Neuronal stem cell (in vitro differentiated cells): Measurements from ENCODE around the gene CDKN2D.
A peak's percentile ranks its signal among the peaks of the same experiment; 100 is the strongest.
"Not testable (repeated sequence)": the region's sequence is repeated elsewhere in the genome, so short reads cannot be mapped to it uniquely, and the experiment has no call there.

Source experiments
- DNase-seq: peaks from one replicate; pipeline ENCODE4 v3.0.0-alpha.2; 2013; ENCODE audit warnings: low spot score
- H2AFZ ChIP-seq: one replicate; pipeline ENCODE4 v1.6.1; 2013; ENCODE audit warnings: mild to moderate bottlenecking, low read length, inconsistent platforms
- H2AK5ac ChIP-seq: 2 replicates; pipeline ENCODE4 v1.6.1; 2013; ENCODE audit warnings: low read depth, mild to moderate bottlenecking, inconsistent platforms, low read length, moderate library complexity, mixed read lengths
- H2BK120ac ChIP-seq: 2 replicates; pipeline ENCODE4 v1.6.1; 2013; ENCODE audit warnings: low read depth, mild to moderate bottlenecking, inconsistent platforms, low read length, moderate library complexity, mixed read lengths
- H2BK12ac ChIP-seq: one replicate; pipeline ENCODE4 v1.6.1; 2013; ENCODE audit warnings: low read length, inconsistent platforms
- H2BK15ac ChIP-seq: 2 replicates; pipeline ENCODE4 v1.6.1; 2013; ENCODE audit warnings: mild to moderate bottlenecking, low read length, inconsistent platforms, mixed read lengths
- H2BK5ac ChIP-seq: one replicate; pipeline ENCODE4 v1.6.1; 2013; ENCODE audit warnings: inconsistent platforms, mild to moderate bottlenecking, low read length, moderate library complexity
- H3K14ac ChIP-seq: one replicate; pipeline ENCODE4 v1.6.1; 2013; ENCODE audit warnings: low read length, inconsistent platforms
- H3K18ac ChIP-seq: 2 replicates; pipeline ENCODE4 v1.6.1; 2013; ENCODE audit warnings: low read length, inconsistent platforms
- H3K23ac ChIP-seq: 2 replicates; pipeline ENCODE4 v1.6.1; 2013; ENCODE audit warnings: low read depth, mild to moderate bottlenecking, mixed read lengths, low read length, inconsistent platforms; ENCODE audit not compliant: poor library complexity
- H3K27ac ChIP-seq: replicated peaks from 3 replicates; pipeline ENCODE4 v1.5.1; 2013; ENCODE audit warnings: low read length, inconsistent platforms
- H3K27me3 ChIP-seq, 3 experiments: 2 replicates each; pipeline ENCODE4 v1.6.1; 2013; ENCODE audit warnings: low read length in 3 of 3, mild to moderate bottlenecking in 2 of 3, inconsistent platforms in 1 of 3, low read depth in 1 of 3, mixed read lengths in 1 of 3, moderate library complexity in 1 of 3; ENCODE audit not compliant: control insufficient read depth in 3 of 3, insufficient read depth in 3 of 3
- H3K36me3 ChIP-seq, 2 donors: replicated peaks in 1 of 2; 2 replicates each; pipeline ENCODE4 v1.6.1; 2013; ENCODE audit warnings: low read length in 2 of 2; ENCODE audit not compliant: control insufficient read depth in 2 of 2, insufficient read depth in 2 of 2
- H3K4ac ChIP-seq: 2 replicates; pipeline ENCODE4 v1.6.1; 2013; ENCODE audit warnings: inconsistent platforms, mild to moderate bottlenecking, low read length, moderate library complexity
- H3K4me1 ChIP-seq, 2 donors: 1 replicate in 1 of 2; 2 replicates in 1 of 2; pipeline ENCODE4 v1.6.1; 2013; ENCODE audit warnings: low read length in 2 of 2, low read depth in 1 of 2; ENCODE audit not compliant: control insufficient read depth in 2 of 2, insufficient read depth in 1 of 2
- H3K4me2 ChIP-seq: one replicate; pipeline ENCODE4 v1.6.1; 2013; ENCODE audit warnings: mild to moderate bottlenecking, low read length, inconsistent platforms; ENCODE audit not compliant: insufficient read depth, poor library complexity, severe bottlenecking
- H3K4me3 ChIP-seq, 2 donors: 2 replicates each; pipeline ENCODE4 v1.5.1; 2013; ENCODE audit warnings: low read length in 2 of 2, mild to moderate bottlenecking in 2 of 2, inconsistent platforms in 1 of 2, moderate library complexity in 1 of 2
- H3K79me1 ChIP-seq: one replicate; pipeline ENCODE4 v1.6.1; 2013; ENCODE audit warnings: low read depth, mild to moderate bottlenecking, inconsistent platforms, low read length, moderate library complexity
- H3K9ac ChIP-seq: one replicate; pipeline ENCODE4 v1.6.1; 2013; ENCODE audit warnings: mild to moderate bottlenecking, low read depth, low read length, inconsistent platforms; ENCODE audit not compliant: poor library complexity
- H3K9me3 ChIP-seq, 2 donors: replicated peaks in 1 of 2; 2 replicates each; pipeline versions ENCODE3 to v1.6.1; 2013; ENCODE audit warnings: low read length in 2 of 2, mild to moderate bottlenecking in 2 of 2, inconsistent platforms in 1 of 2, low read depth in 1 of 2, mixed read lengths in 1 of 2, moderate library complexity in 1 of 2; ENCODE audit not compliant: control insufficient read depth in 2 of 2, insufficient read depth in 1 of 2
- H4K8ac ChIP-seq: one replicate; pipeline ENCODE4 v1.6.1; 2013; ENCODE audit warnings: low read depth, mild to moderate bottlenecking, inconsistent platforms, low read length, moderate library complexity
- H4K91ac ChIP-seq: one replicate; pipeline ENCODE4 v1.6.1; 2013; ENCODE audit warnings: low read length, low read depth, mild to moderate bottlenecking, inconsistent platforms; ENCODE audit not compliant: poor library complexity
- WGBS, 2 donors: extraction: QIAGEN DNeasy Blood & Tissue Kit; methylation state at CpG; one replicate each; pipeline ENCODE4 v1.1.7; 2013; ENCODE audit warnings: missing lambda C conversion rate in 2 of 2, mixed read lengths in 1 of 2; ENCODE audit not compliant: insufficient read length in 2 of 2, insufficient replicate concordance in 1 of 2; ENCODE audit errors: extremely low coverage in 2 of 2; 5-methylcytosine and 5-hydroxymethylcytosine counted together

CDKN2D gene

DNA sequence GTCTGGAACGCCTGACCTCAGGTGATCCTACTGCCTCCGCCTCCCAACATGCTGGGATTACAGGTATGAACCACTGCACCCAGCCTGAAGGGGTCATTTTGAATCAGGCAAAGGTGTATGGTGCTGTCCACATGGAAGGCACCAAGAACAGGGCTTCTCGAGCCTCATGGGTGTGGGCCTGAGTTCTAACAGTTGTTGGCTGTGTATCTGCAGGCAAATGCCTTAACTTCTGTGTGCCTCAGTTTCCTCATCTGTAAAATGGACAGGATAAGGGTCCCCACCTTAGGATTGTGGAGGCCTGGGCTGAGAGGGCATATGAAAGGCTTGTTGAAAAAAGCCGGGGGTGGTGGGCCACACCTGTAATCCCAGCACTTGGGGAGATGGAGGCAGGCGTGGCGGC lies 9.2 kb upstream of the CDKN2D start:
- Histone ChIP-seq H3K9ac (no peak overlapping the region), H2BK15ac (no peak overlapping the region)

DNA sequence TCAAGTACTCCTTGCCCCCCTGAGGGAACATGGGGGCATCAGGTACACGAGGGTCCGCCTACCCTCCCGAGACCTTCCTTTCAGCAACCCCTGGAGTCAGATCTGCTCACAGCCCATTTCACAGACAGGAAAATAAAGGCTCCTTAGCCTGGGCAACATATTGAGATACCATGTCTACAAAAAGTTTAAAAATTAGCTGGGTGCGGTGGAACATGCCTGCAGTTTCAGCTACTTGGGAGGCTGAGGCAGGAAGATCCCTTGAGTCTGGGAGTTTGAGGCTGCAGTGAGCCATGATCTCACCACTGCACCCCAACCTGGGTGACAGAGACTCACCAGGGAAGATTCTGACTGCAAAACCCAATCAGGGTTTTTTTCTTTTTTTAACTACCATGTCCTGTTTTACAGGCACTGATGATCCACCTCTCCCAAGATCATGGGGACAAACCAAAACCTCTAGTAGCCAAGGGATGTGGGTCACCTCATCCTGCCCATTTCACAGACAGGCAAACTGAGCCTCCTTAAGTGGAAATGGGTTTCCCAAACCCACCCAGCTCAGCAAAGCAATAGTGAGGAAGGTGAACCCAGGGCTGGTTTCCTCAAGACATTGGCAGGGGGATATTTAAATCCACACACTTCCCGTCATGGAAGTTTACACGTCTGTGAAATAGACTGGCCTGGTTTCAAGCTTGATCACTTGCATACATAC lies 6.4 kb upstream of the CDKN2D start:
- H2BK12ac ChIP-seq = no peak overlapping the region
- peak overlapping the region; percentile 23 for H3K23ac ChIP-seq
- no peaks in the 10 kb centered on the region for H3K36me3 ChIP-seq
- no peak overlapping the region for H2BK120ac ChIP-seq
- H3K4me3 ChIP-seq = no peak overlapping the region
- H3K9ac ChIP-seq = no peak overlapping the region
- no peak overlapping the region for H4K91ac ChIP-seq
- H2AK5ac ChIP-seq = no peak overlapping the region
- no peak for DNase-seq
- H2BK5ac ChIP-seq = no peak overlapping the region
- H2AFZ ChIP-seq = no peak overlapping the region
- H3K4ac ChIP-seq = no peak overlapping the region
- H2BK15ac ChIP-seq = peak overlapping the region; percentile 62
- H3K4me2 ChIP-seq = no peak overlapping the region
- H3K27me3 ChIP-seq = no peaks in the 10 kb centered on the region
- H3K9me3 ChIP-seq = no peaks in the 10 kb centered on the region
- H3K4me1 ChIP-seq = peaks cover 0 to 2% of the 10 kb centered on the region in 2 donors
- H4K8ac ChIP-seq = no peak overlapping the region
- H3K14ac ChIP-seq = no peak overlapping the region
- no CpG with 5 or more reads among the region's 6 CpGs for WGBS, 2 donors
- H3K27ac ChIP-seq = no peak overlapping the region
- no peak overlapping the region for H3K18ac ChIP-seq
- H3K79me1 ChIP-seq = no peaks in the 10 kb centered on the region

More for the DNA sequence above, 9.2 kb upstream of the CDKN2D start:
- H3K4me2 ChIP-seq = no peak overlapping the region
- H2BK12ac ChIP-seq = no peak overlapping the region
- H4K8ac ChIP-seq = no peak overlapping the region
- H3K4me1 ChIP-seq = peaks cover 1 to 3% of the 10 kb centered on the region in 2 donors
- no peak overlapping the region for H2AFZ ChIP-seq
- H3K23ac ChIP-seq = no peak overlapping the region
- H3K9me3 ChIP-seq = no peaks in the 10 kb centered on the region
- H3K14ac ChIP-seq = no peak overlapping the region
- no peak overlapping the region for H2AK5ac ChIP-seq
- H3K18ac ChIP-seq = no peak overlapping the region
- WGBS, 2 donors = no CpG with 5 or more reads among the region's 6 CpGs
- no peaks in the 10 kb centered on the region for H3K36me3 ChIP-seq
- no peak overlapping the region for H3K27ac ChIP-seq
- H3K4ac ChIP-seq = no peak overlapping the region
- no peak overlapping the region for H4K91ac ChIP-seq
- no peak overlapping the region for H3K4me3 ChIP-seq
- H2BK5ac ChIP-seq = no peak overlapping the region
- DNase-seq = no peak
- H2BK120ac ChIP-seq = no peak overlapping the region
- H3K27me3 ChIP-seq = peaks cover 0 to 2% (median 0%) of the 10 kb centered on the region in 3 experiments
- H3K79me1 ChIP-seq = no peaks in the 10 kb centered on the region

DNA sequence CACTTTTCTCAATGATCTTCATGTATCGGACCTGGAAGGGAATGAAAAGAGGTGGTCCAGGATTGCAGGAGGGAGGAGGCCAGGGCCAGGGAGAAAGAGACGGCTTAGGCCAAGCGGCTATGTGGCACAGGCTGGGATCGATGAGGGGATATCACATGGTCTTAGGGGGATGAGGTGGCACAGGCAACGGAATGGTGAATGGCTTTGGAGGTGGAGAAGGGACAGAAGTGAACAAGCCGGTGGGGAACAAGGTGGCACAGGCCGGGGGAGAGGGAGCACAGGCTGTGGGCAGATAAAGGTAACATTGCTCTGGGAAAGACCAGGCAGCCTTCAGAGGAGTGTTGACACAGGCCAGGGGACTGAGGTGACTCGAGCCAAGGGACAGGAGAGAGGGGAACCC lies 5.7 kb upstream of the CDKN2D start:
- Histone ChIP-seq H2BK120ac (no peak overlapping the region), H3K23ac (no peak overlapping the region), H3K27me3 (no peaks in the 10 kb centered on the region), H3K36me3 (no peaks in the 10 kb centered on the region), H2AFZ (no peak overlapping the region), H4K8ac (no peak overlapping the region), H3K79me1 (no peaks in the 10 kb centered on the region), H3K4me1 (peaks cover 2 to 3% of the 10 kb centered on the region in 2 donors), H3K9ac (peak overlapping the region; percentile 21), H2BK15ac (peak overlapping the region; percentile 62), H3K4me2 (no peak overlapping the region), H2BK5ac (peak overlapping the region; percentile 66), H3K9me3 (no peaks in the 10 kb centered on the region), H3K14ac (no peak overlapping the region), H3K18ac (peak overlapping the region; percentile 78), H3K27ac (peak overlapping the region; percentile 28), H2BK12ac (peak overlapping the region; percentile 7), H3K4ac (no peak overlapping the region), H3K4me3 (peak overlapping the region in 1 of 2 donors; percentile 64), H4K91ac (no peak overlapping the region), H2AK5ac (peak overlapping the region; percentile 61)
- DNase-seq = no peak
- no CpG with 5 or more reads among the region's 8 CpGs for WGBS, 2 donors

DNA sequence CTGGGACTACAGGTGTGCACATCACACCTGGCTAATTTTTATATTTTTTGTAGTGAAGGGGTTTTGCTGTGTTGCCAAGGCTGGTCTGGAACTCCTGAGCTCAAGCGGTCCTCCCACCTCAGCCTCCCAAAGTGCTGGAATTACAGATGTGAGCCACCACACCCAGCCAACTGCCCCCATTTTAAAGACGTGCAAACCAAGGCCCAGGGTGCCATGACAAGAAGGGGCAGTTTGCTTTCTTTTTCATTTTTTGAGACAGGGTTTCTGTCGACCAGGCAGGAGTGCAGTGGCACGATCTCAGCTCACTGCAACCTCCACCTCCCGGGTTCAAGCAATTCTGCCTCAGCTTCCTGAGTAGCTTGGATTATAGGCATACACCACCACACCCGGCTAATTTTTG lies 5.0 kb upstream of the CDKN2D start:
- not testable (repeated sequence) for H3K23ac ChIP-seq, H2BK12ac ChIP-seq, H3K4me3 ChIP-seq, H3K4ac ChIP-seq, H2AK5ac ChIP-seq, H3K27me3 ChIP-seq, H4K8ac ChIP-seq, H2BK15ac ChIP-seq, H3K14ac ChIP-seq, H3K9ac ChIP-seq, H2BK120ac ChIP-seq, H3K36me3 ChIP-seq, H3K4me1 ChIP-seq, H3K18ac ChIP-seq, H4K91ac ChIP-seq, H2AFZ ChIP-seq, H3K79me1 ChIP-seq, DNase-seq, H3K4me2 ChIP-seq, H3K9me3 ChIP-seq, H3K27ac ChIP-seq
- peak overlapping the region; percentile 66 for H2BK5ac ChIP-seq
- WGBS, 2 donors = no CpG with 5 or more reads among the region's 6 CpGs
